A549 (cell line): ENCODE measurements around the gene KLHL1. TPM values are rescaled to one million over a fixed set of nuclear protein-coding genes. Genes with fewer than 3 reads are reported as not detected.

Source experiments
- ATAC-seq, 2 experiments: fragments of 200-7000 bp in 1 of 2; fragments of >200 bp in 1 of 2; cut with Nextera tagmentation in 1 of 2; cut with Tn5 transposase in 1 of 2; 3 replicates each; pipeline versions ENCODE4 v1.8.0 to v1.9.1; 2018 to 2020; ENCODE audit warnings: mild to moderate bottlenecking in 1 of 2, moderate library complexity in 1 of 2
- CTCF ChIA-PET: fragments of 300-600 bp; sonication (Branson Sonifier 250); formaldehyde crosslinking; extraction: SDS; loops from one replicate; lab custom pipeline; 2021; ENCODE audit warnings: antibody characterized with exemption, inconsistent platforms; lab: Yijun Ruan, JAX
- POLR2A ChIA-PET: fragments of 350-600 bp; formaldehyde crosslinking; extraction: SDS; loops from one replicate; lab custom pipeline; 2021; ENCODE audit warnings: antibody characterized with exemption, inconsistent platforms; lab: Yijun Ruan, JAX
- DNase-seq, 2 experiments: peaks; one replicate each; pipeline versions ENCODE4 v3.0.0 to v3.0.0-alpha.2; 2011 to 2016; ENCODE audit warnings: low read depth in 1 of 2, low spot score in 1 of 2
- FAIRE-seq: peaks from 2 replicates; lab custom pipeline; 2011; peaks lifted over from hg19 to GRCh38; lab: Jason Lieb, UNC
- H3K27ac ChIP-seq, 2 experiments: fragments of >200 bp; sonication (Bioruptor Twin); formaldehyde crosslinking; 3 replicates each; pipeline ENCODE4 v1.5.1; 2016 to 2017
- H3K4me1 ChIP-seq: fragments of >200 bp; sonication (Bioruptor Twin); formaldehyde crosslinking; 3 replicates; pipeline ENCODE4 v1.6.1; 2016
- H3K4me2 ChIP-seq: fragments of >200 bp; sonication (Bioruptor Twin); formaldehyde crosslinking; 3 replicates; pipeline ENCODE4 v1.6.1; 2016
- H3K4me3 ChIP-seq: fragments of >200 bp; sonication (Bioruptor Twin); formaldehyde crosslinking; 3 replicates; pipeline ENCODE4 v1.5.1; 2016
- H3K9me3 ChIP-seq: fragments of >200 bp; sonication (Bioruptor Twin); formaldehyde crosslinking; 3 replicates; pipeline ENCODE4 v1.6.1; 2016
- BHLHE40 ChIP-seq: IDR thresholded peaks from 2 replicates; pipeline ENCODE4 v1.6.1; 2012; ENCODE audit warnings: low read depth, low read length, inconsistent platforms
- CBX2 ChIP-seq: fragments of 200-600 bp; sonication (generic); IDR thresholded peaks from 2 replicates; pipeline ENCODE4 v1.6.1; 2016; ENCODE audit warnings: low read depth, mild to moderate bottlenecking, borderline replicate concordance
- CHD4 ChIP-seq: fragments of 200-600 bp; sonication (generic); IDR thresholded peaks from 2 replicates; pipeline ENCODE4 v1.6.1; 2016; ENCODE audit warnings: antibody characterized with exemption, mild to moderate bottlenecking, borderline replicate concordance
- EHMT2 ChIP-seq: fragments of 200-600 bp; sonication (generic); IDR thresholded peaks from 2 replicates; pipeline ENCODE4 v1.6.1; 2016; ENCODE audit warnings: antibody characterized with exemption, low read depth, mild to moderate bottlenecking, moderate library complexity
- EP300 ChIP-seq, 2 experiments: fragments of >200 bp; sonication (Bioruptor Twin); formaldehyde crosslinking; IDR thresholded peaks; 2 replicates in 1 of 2; 3 replicates in 1 of 2; pipeline ENCODE4 v1.6.1; 2016 to 2017
- ESRRA ChIP-seq: fragments of 150-350 bp; IDR thresholded peaks from 2 replicates; pipeline ENCODE4 v1.6.1; 2014; ENCODE audit warnings: mild to moderate bottlenecking, low read length, borderline replicate concordance
- FOXS1 ChIP-seq: fragments of 250-450 bp; sonication (Bioruptor Pico); IDR thresholded peaks from 2 replicates; pipeline ENCODE4 v1.5.0; 2020; ENCODE audit warnings: mild to moderate bottlenecking, moderate library complexity
- GATA3 ChIP-seq: IDR thresholded peaks from 2 replicates; pipeline ENCODE4 v1.6.1; 2012; ENCODE audit warnings: borderline replicate concordance
- HES2 ChIP-seq: fragments of >200 bp; sonication (Bioruptor Twin); formaldehyde crosslinking; IDR thresholded peaks from 2 replicates; pipeline ENCODE4 v1.6.1; 2016
- HOXA7 ChIP-seq: fragments of 250-450 bp; sonication (Bioruptor Pico); IDR thresholded peaks from 2 replicates; pipeline ENCODE4 v1.5.0; 2020; ENCODE audit warnings: mild to moderate bottlenecking, moderate library complexity
- HOXB13 ChIP-seq: fragments of 250-450 bp; sonication (Bioruptor Pico); IDR thresholded peaks from 2 replicates; pipeline ENCODE4 v1.5.0; 2020; ENCODE audit warnings: low read depth, mild to moderate bottlenecking, moderate library complexity
- JUN ChIP-seq, 2 experiments: fragments of >200 bp; sonication (Bioruptor Twin); formaldehyde crosslinking; IDR thresholded peaks; 2 replicates in 1 of 2; 3 replicates in 1 of 2; pipeline ENCODE4 v1.6.1; 2016 to 2017
- JUNB ChIP-seq: fragments of >200 bp; sonication (Bioruptor Twin); formaldehyde crosslinking; IDR thresholded peaks from 2 replicates; pipeline ENCODE4 v1.6.1; 2016
- KDM1A ChIP-seq: fragments of 200-600 bp; sonication (generic); IDR thresholded peaks from 2 replicates; pipeline ENCODE4 v1.6.1; 2016; ENCODE audit warnings: low read depth, mild to moderate bottlenecking
- NPAS2 ChIP-seq: fragments of 250-450 bp; sonication (Bioruptor Pico); IDR thresholded peaks from 2 replicates; pipeline ENCODE4 v1.8.0; 2022; ENCODE audit warnings: mild to moderate bottlenecking, moderate library complexity, borderline replicate concordance
- NR3C1 ChIP-seq: fragments of >200 bp; sonication (Bioruptor Twin); formaldehyde crosslinking; IDR thresholded peaks from 3 replicates; pipeline ENCODE4 v1.6.1; 2017
- PHF8 ChIP-seq: fragments of 200-600 bp; sonication (generic); IDR thresholded peaks from 2 replicates; pipeline ENCODE4 v1.6.1; 2016; ENCODE audit warnings: low read depth, mild to moderate bottlenecking, antibody characterized with exemption, moderate library complexity, borderline replicate concordance
- POLR2AphosphoS2 ChIP-seq: conservative IDR thresholded peaks from 2 replicates; pipeline ENCODE4 v1.6.1; 2012; ENCODE audit warnings: low read length, improper control_type of control experiment, inconsistent platforms
- RARB ChIP-seq: fragments of 250-450 bp; sonication (Bioruptor Pico); IDR thresholded peaks from 2 replicates; pipeline ENCODE4 v1.8.0; 2021; ENCODE audit warnings: mild to moderate bottlenecking, moderate library complexity
- RFX5 ChIP-seq: fragments of 450-650 bp; IDR thresholded peaks from 2 replicates; pipeline ENCODE4 v1.7.1; 2014; ENCODE audit warnings: antibody characterized with exemption, mild to moderate bottlenecking, moderate library complexity
- SMC3 ChIP-seq: fragments of >200 bp; sonication (Bioruptor Twin); formaldehyde crosslinking; IDR thresholded peaks from 3 replicates; pipeline ENCODE4 v1.6.1; 2018; ENCODE audit warnings: inconsistent platforms
- SREBF2 ChIP-seq: fragments of 450-650 bp; IDR thresholded peaks from 2 replicates; pipeline ENCODE4 v1.6.1; 2014; ENCODE audit warnings: mild to moderate bottlenecking, moderate library complexity
- TFCP2L1 ChIP-seq: fragments of 250-450 bp; sonication (Bioruptor Pico); IDR thresholded peaks from 2 replicates; pipeline ENCODE4 v1.5.0; 2021; ENCODE audit warnings: mild to moderate bottlenecking
- TP53 ChIP-seq: fragments of 250-450 bp; sonication (Bioruptor Pico); IDR thresholded peaks from 2 replicates; pipeline ENCODE4 v1.5.0; 2021; ENCODE audit warnings: mild to moderate bottlenecking, moderate library complexity
- ZC3H11A ChIP-seq: fragments of 450-650 bp; IDR thresholded peaks from 2 replicates; pipeline ENCODE4 v1.6.1; 2014; ENCODE audit warnings: antibody characterized with exemption, mild to moderate bottlenecking
- ZFP36 ChIP-seq: fragments of 450-650 bp; IDR thresholded peaks from 2 replicates; pipeline ENCODE4 v1.6.1; 2014; ENCODE audit warnings: borderline replicate concordance; ENCODE audit not compliant: partially characterized antibody
- ZNF302 ChIP-seq: fragments of 250-450 bp; sonication (Bioruptor Pico); IDR thresholded peaks from 2 replicates; pipeline ENCODE4 v1.9.0; 2021; ENCODE audit warnings: inconsistent platforms, mild to moderate bottlenecking, moderate library complexity
- WGBS: methylation state at CpG from one replicate; pipeline ENCODE4 v1.1.6; 2017; ENCODE audit errors: missing lambda C conversion rate; 5-methylcytosine and 5-hydroxymethylcytosine counted together
- polyA plus RNA-seq, 4 experiments: library from polyadenylated mRNA; depleted of rRNA in 3 of 4; stranded (reverse); fragments of >200 nt; fragmentation: RNase III in 1 of 4; extraction: RNeasy Plus Mini Kit Qiagen cat#74134 plus additional on column Dnase treatment in 1 of 4; gene quantifications; 2 replicates in 3 of 4; 3 replicates in 1 of 4; pipeline ENCODE4 v1.2.3, GENCODE V29; 2011 to 2017
- TF ChIP-seq, protein P1 (sequence below): fragments of >200 bp; sonication (Bioruptor Twin); formaldehyde crosslinking; IDR thresholded peaks from 3 replicates; pipeline ENCODE4 v1.6.1; 2016
- TF ChIP-seq, protein P2 (sequence below): fragments of 200-600 bp; sonication (generic); IDR thresholded peaks from 2 replicates; pipeline ENCODE4 v1.6.1; 2016; ENCODE audit warnings: antibody characterized with exemption, mild to moderate bottlenecking, moderate library complexity
- TF ChIP-seq, protein P3 (sequence below): fragments of 250-450 bp; sonication (Bioruptor Pico); IDR thresholded peaks from 2 replicates; pipeline ENCODE4 v1.5.0; 2020; ENCODE audit warnings: low read depth, mild to moderate bottlenecking, moderate library complexity
- TF ChIP-seq, protein P4 (sequence below): fragments of 450-650 bp; IDR thresholded peaks from 2 replicates; pipeline ENCODE4 v1.6.1; 2014; ENCODE audit warnings: antibody characterized with exemption

KLHL1 gene
- polyA plus RNA-seq, 2 of the 4 experiments (the other 2 are of a cell fraction) = not detected

DNA sequence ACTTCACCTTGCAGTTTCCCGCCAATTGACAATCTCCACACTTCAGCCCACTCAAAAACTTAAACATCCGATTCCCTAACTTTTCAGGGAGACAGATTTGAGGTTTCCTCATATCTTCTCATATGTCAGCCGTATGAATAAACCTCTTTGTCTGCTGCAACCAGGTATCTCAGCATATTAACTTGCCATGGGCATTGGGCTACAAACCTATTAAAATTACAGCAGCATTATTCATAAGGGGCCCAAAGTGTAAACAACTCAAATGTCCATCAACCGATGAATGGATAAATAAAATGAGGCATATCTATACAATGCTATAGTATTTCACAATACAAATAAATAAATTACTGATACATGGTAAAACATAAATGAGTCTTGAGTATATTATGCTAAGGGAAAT, 180.0 kb downstream of the KLHL1 start:
- Histone ChIP-seq H3K27ac (no peak overlapping the region), H3K4me3 (no peak overlapping the region), H3K4me1 (no peaks in the 10 kb centered on the region), H3K4me2 (no peak overlapping the region), H3K9me3 (no peaks in the 10 kb centered on the region)
- TF ChIP-seq CBX2 (no peak), RFX5 (no peak)
- ChIA-PET POLR2A (no interaction called here), CTCF (no interaction called here)
- DNase-seq (no peak), ATAC-seq (no peak), FAIRE-seq (no peak)
- WGBS = 34% methylated on average over 4 of the region's 4 CpGs

GRCh38 chr13:69921156-69921555, 187.1 kb downstream of the KLHL1 start:
- no peak for DNase-seq
- Histone ChIP-seq H3K4me1 (no peaks in the 10 kb centered on the region), H3K27ac (no peak overlapping the region), H3K9me3 (no peaks in the 10 kb centered on the region), H3K4me3 (no peak overlapping the region), H3K4me2 (no peak overlapping the region)
- no peak for ATAC-seq
- 0% methylated on average over 2 of the region's 2 CpGs for WGBS
- TF ChIP-seq TP53 (CRISPR knock-in tag) (no peak), SMC3 (no peak), ZNF302 (CRISPR knock-in tag) (no peak), TFCP2L1 (CRISPR knock-in tag) (no peak), FOXS1 (CRISPR knock-in tag) (no peak), POLR2AphosphoS2 (no peak), BHLHE40 (no peak), HOXA7 (CRISPR knock-in tag) (no peak), JUN (IDR thresholded peaks at IDR 0.05) (no peak), SREBF2 (no peak), NR3C1 (no peak), HOXB13 (CRISPR knock-in tag) (no peak), EHMT2 (no peak), JUNB (no peak), NPAS2 (CRISPR knock-in tag) (no peak), EP300 (IDR thresholded peaks at IDR 0.05) (no peak), KDM1A (no peak), ESRRA (no peak)
- TF ChIP-seq, protein P1, sequence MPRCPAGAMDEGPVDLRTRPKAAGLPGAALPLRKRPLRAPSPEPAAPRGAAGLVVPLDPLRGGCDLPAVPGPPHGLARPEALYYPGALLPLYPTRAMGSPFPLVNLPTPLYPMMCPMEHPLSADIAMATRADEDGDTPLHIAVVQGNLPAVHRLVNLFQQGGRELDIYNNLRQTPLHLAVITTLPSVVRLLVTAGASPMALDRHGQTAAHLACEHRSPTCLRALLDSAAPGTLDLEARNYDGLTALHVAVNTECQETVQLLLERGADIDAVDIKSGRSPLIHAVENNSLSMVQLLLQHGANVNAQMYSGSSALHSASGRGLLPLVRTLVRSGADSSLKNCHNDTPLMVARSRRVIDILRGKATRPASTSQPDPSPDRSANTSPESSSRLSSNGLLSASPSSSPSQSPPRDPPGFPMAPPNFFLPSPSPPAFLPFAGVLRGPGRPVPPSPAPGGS = no peak
- TF ChIP-seq, protein P2, sequence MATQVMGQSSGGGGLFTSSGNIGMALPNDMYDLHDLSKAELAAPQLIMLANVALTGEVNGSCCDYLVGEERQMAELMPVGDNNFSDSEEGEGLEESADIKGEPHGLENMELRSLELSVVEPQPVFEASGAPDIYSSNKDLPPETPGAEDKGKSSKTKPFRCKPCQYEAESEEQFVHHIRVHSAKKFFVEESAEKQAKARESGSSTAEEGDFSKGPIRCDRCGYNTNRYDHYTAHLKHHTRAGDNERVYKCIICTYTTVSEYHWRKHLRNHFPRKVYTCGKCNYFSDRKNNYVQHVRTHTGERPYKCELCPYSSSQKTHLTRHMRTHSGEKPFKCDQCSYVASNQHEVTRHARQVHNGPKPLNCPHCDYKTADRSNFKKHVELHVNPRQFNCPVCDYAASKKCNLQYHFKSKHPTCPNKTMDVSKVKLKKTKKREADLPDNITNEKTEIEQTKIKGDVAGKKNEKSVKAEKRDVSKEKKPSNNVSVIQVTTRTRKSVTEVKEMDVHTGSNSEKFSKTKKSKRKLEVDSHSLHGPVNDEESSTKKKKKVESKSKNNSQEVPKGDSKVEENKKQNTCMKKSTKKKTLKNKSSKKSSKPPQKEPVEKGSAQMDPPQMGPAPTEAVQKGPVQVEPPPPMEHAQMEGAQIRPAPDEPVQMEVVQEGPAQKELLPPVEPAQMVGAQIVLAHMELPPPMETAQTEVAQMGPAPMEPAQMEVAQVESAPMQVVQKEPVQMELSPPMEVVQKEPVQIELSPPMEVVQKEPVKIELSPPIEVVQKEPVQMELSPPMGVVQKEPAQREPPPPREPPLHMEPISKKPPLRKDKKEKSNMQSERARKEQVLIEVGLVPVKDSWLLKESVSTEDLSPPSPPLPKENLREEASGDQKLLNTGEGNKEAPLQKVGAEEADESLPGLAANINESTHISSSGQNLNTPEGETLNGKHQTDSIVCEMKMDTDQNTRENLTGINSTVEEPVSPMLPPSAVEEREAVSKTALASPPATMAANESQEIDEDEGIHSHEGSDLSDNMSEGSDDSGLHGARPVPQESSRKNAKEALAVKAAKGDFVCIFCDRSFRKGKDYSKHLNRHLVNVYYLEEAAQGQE = no peak
- POLR2A ChIA-PET = no interaction called here
- CTCF ChIA-PET = no interaction called here
- no peak for FAIRE-seq

DNA sequence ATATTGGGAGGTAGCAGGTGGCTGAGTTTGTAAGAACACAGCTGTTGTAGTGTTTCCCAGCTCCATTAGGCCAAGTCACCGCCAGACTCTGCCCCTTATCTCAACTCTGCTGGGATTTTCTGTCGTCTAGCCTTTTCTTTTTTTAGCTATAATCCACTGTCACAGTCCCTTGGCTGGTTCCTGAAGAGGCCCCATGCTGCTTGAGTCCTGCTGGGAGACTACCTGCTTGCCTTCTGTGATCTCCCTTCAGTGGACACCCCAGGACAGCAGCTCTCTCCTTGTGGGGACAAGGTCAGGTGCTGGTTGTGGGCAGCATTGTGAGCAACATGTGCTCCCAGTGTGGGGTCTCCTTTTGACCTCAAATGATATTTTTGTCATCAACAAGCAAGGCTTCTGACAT, 195.6 kb downstream of the KLHL1 start:
- no peak overlapping the region for H3K4me3 ChIP-seq
- H3K9me3 ChIP-seq = no peaks in the 10 kb centered on the region
- no peak for DNase-seq
- no peak overlapping the region for H3K4me2 ChIP-seq
- ChIA-PET POLR2A (no interaction called here), CTCF (no interaction called here)
- 14% methylated on average over 2 of the region's 2 CpGs for WGBS
- no peak for FAIRE-seq
- no peak overlapping the region for H3K27ac ChIP-seq
- no peaks in the 10 kb centered on the region for H3K4me1 ChIP-seq
- no peak for ATAC-seq
- TF ChIP-seq SMC3 = no peak
- TF ChIP-seq GATA3 = no peak
- no peak for TF ChIP-seq TP53 (CRISPR knock-in tag)
- TF ChIP-seq, protein P3, sequence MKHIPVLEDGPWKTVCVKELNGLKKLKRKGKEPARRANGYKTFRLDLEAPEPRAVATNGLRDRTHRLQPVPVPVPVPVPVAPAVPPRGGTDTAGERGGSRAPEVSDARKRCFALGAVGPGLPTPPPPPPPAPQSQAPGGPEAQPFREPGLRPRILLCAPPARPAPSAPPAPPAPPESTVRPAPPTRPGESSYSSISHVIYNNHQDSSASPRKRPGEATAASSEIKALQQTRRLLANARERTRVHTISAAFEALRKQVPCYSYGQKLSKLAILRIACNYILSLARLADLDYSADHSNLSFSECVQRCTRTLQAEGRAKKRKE (CRISPR knock-in tag) = no peak
- no peak for TF ChIP-seq SREBF2
- TF ChIP-seq ZC3H11A = no peak
- TF ChIP-seq PHF8 = no peak
- no peak for TF ChIP-seq HOXA7 (CRISPR knock-in tag)
- TF ChIP-seq CHD4 = no peak
- no peak for TF ChIP-seq FOXS1 (CRISPR knock-in tag)
- TF ChIP-seq, protein P4, sequence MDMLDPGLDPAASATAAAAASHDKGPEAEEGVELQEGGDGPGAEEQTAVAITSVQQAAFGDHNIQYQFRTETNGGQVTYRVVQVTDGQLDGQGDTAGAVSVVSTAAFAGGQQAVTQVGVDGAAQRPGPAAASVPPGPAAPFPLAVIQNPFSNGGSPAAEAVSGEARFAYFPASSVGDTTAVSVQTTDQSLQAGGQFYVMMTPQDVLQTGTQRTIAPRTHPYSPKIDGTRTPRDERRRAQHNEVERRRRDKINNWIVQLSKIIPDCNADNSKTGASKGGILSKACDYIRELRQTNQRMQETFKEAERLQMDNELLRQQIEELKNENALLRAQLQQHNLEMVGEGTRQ = no peak
- no peak for TF ChIP-seq HES2
- TF ChIP-seq CBX2 = no peak
- TF ChIP-seq RARB (CRISPR knock-in tag) = no peak
- no peak for TF ChIP-seq ZFP36
